Daoy (cell line): ENCODE measurements around the gene ASRGL1. TPM values are rescaled to one million over a fixed set of nuclear protein-coding genes. Genes with fewer than 3 reads are reported as not detected.

Experiments
- DNase-seq: peaks from one replicate; pipeline ENCODE4 v3.0.0-alpha.2; 2015; ENCODE audit warnings: low read depth
- total RNA-seq: library from RNA; depleted of rRNA; stranded (reverse); fragments of >200 nt; shearing (Covaris generic); gene quantifications from 2 replicates; pipeline ENCODE4 v1.2.3, GENCODE V29; 2014

ASRGL1 gene
- total RNA-seq, 1 experiment from 2014 or later = 37.0 TPM

DNA sequence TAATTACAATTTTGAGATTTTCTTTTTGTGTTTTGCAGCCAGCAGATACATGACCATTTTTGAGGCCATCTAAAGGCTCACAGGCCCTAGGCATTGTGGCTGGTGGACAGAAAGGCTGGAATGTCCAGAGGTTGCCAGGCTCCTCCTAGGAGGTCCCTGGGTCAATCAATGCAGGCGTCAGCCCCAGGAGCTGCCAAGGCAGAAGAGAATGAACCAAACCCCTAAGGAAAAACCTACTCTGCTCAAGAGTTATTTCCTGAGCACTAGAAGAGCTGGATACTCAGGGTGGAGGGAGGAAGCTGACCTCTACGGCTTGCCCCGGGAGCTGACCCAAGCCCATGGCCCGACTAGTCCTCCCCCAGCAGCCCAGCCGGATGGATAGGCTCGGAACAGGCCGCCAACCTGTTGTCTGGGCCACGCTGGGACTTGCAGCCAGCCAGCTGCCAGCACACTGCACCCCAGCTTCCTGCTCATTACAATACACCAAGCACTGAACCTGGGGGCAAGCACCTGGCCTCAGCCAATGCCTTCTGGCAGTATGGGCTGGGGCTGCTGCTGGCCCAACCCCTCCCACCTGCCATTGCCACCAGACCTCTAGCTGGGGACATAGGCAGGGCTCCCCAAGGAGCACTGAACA lies 75.9 kb downstream of the ASRGL1 start:
- no peak for DNase-seq

DNA sequence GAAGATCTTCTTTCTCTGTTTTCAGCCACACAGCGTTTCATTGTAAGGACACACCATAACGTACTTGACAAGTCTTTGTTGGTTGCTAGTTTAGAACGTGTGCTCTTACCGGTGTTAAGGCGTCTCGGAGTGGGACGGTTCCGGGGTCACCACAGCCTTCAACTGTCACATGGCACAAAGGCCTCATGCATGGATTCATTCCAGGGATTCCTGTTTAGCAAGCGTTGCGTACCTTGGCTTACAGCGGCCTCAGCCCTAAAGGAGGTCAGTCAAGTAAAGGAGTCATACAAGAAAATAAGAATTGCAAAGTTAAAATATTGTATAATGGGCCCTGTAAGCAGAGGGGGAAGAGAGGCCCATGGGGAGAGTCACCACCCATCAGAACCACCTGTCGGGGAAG lies 79.3 kb downstream of the ASRGL1 start:
- no peak for DNase-seq

DNA sequence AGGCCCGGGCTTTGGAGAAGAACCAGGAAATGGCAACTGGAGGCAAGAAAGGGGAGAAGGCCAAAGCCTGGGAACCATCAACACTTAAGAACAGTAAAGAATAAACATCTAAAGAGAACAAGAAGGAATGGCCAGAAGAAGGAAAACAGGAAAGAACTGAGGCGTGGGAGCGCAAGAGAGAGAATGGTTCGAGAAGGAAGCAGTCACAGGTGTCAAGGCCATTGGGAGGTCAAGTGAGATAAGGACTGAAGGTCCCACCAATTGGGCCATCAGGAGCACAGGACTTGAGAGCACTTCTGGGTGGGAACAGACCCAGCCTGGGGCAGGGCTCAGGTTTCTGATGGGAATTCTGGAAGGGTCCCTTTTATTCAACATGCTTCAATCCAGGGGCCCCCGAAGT lies 80.9 kb downstream of the ASRGL1 start:
- no peak for DNase-seq

DNA sequence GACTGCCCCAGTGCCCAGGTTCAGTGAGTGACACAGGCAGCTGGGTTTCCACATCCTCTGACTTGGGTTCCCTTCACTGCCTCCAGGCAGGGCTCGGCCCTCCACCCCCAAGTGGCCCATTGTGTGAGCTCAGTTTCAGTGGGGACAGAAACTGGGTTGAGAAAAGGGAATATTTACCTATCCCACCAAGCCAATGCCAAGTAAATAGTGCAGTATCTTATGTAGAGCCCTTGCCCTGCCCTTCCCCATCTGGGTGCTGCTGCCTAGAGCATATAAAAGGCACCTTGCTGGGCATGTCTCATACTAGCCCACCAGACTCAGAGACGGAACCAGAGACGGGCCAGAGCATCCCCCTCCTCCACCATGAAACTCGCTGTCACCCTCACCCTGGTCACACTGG lies 81.5 kb downstream of the ASRGL1 start, which contains the start of gene SCGB1A1:
Gene SCGB1A1 (plus strand): TSS at position 301 of the 400 bp plus-strand sequence. CDS start 63 bp downstream, at position 364.
- DNase-seq = no peak

DNA sequence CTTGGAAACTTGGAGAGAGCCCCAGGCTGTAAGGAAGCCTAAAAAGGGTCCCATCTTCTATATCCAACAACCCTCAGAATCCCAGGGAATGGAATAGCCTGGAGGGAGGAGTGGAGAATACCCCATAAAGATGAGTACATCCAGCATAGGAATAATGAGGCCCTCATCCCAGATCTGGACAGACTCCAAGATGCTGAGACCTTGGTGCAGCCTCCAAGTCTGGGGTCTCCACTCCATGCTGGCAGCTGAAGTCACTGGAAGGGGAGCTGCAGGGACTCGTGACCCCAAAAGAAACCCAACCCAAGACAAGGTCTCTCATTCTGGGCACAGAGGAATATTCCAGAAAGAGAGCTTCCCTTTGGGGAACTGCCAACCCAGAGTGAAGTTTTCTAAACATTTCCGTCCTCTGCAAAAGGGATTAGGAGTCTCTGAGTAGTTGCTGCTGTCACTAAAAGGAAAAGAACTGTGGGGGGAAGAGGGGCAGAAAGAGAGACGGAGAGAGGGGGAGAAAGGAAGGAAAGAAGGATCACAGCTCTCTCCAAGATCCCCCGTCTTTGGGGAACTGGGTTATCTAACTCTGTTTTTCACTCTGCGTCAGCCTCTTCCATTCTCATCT lies 82.2 kb downstream of the ASRGL1 start:
- DNase-seq = no peak

DNA sequence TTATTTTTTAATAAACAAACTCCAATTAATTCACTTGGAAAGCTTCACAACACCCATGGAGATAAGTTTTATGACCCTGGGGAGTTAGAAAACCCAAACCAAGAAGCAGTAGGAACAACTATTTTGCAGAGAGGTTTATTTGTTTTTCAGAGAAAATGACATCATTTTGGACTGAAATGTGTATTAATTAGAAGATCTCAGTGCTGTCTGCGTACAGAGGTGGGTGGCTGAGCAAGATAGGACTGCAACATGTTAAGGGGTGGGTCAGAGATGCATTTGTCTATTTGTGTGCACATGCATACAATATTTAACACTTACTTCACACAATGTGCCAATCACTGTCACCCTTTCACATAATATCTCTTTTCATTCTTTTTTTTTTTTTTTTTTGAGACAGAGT lies 82.7 kb downstream of the ASRGL1 start:
- DNase-seq = no peak

DNA sequence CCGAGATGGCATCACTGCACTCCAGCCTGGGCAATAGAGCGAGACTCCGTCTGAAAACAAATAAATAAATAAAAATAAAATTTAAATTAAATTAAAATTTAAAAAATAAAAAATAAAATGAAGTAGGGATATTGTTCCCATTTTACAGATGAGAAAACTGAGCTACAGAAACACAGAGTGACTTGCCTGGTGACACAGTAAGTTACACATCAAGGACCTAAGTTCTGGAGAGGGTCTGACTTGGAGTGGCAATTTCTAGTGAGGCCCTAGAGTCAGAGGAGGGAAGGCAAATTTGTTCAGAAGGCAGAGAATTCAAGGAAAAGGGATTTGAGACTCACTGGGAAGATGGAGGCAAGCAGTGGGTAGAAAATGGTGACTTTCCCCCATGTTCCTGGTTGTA lies 83.6 kb downstream of the ASRGL1 start:
- DNase-seq = no peak

DNA sequence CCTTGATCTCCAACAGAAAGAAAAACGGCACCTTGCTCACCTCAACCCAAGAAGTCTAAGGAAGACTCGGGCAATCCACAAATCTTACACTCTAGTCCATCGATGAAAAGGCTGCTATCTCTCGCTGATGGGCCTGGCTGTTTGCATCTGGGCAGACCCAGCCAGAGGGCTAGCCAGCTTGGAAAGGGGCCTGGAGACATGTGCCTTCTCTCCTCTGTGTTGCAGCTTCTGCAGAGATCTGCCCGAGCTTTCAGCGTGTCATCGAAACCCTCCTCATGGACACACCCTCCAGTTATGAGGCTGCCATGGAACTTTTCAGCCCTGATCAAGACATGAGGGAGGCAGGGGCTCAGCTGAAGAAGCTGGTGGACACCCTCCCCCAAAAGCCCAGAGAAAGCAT lies 84.7 kb downstream of the ASRGL1 start:
- no peak for DNase-seq

DNA sequence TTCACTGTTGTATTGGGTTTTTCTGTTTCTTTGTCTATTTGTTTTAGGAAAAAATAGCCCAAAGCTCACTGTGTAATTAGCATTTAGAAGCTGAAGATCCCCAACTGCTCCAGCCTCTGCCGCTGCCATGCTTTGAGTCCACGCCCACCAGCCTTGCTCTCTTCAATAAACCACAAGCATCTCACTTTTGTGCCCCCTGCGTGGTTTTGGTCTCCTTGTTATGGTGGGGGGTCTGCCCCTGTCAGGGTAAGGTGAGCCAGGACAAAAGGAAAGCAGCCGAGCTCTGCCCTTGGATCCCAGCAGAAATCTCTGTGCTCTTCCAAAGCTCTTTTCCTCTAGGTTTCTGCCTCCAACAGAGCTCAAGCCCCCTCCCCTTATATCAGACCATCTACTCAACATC lies 85.8 kb downstream of the ASRGL1 start:
- no peak for DNase-seq

DNA sequence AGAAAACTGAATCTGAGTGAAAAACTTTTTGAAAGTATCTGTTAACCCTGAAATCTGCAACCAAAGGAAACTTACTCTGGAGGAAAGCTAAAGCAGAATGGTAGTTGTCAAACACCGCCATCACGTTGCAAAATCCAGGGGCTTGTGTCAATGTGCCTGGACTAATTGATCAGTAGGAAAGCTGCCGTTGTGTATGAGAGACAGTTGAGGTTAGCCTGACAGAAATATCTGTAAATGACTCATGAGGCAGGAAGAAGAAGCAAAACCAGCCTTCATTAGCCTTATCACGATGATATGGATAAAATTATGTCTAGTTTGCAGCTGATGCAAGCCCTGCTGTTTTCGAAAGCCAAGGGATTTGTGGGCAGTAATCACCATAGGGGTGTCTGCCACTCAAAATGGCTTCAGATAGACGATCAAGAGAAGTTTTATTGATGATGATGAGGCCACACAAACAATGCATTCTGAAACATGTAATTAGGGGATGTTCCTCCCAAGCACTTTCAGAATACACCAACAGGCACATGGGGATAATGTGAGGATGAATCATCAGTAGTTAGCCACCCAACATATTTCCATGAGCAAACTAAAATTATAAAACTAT lies 90.5 kb downstream of the ASRGL1 start:
- peak; percentile 53 for DNase-seq

DNA sequence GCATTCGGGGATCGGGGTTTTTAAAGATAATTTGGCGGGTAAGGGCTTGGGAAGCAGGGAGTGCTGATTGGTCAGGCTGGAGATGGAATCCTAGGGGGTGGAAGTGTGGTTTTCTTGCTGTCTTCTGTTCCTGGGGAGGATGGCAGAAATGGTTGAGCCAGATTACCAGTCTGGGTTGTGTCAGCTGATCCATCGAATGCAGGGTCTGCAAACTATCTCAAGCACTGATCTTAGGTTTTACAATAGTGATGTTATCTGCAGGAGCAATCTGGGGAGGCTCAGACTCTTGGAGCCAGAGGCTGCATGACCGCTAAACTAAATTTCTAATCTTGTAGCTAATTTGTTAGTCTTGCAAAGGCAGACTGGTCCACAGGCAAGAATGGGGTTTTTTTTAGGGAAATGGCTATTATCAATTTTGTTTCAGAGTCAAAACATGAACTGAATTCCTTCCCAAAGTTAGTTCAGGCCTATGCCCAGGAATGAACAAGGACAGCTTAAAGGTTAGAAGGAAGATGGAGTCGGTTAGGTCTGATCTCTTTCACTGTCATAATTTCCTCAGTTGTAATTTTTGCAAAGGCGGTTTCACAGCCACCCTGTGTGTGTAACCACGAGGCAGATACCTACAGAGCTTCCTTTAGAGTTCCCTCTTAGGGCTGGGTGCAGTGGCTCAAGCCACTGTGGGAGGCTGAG lies 91.8 kb downstream of the ASRGL1 start:
- no peak for DNase-seq

DNA sequence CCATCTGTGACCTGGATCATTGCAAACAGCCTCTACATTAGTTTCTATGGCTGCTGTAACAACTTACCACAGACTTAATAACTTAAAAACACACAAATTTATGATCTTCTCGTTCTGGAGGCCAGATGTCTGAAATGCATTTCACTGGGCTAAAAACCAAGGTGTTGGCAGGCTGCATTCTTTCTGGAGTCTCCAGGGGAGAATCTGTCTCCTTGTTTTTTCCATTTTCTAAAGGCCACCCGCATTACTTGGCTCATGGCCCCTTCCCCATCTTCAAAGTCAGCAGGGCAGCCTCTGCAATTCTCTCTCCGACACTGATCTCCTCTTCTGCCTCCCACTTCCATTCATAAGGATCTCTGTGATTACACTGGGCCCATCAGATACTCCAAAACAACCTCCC lies 93.2 kb downstream of the ASRGL1 start:
- no peak for DNase-seq

DNA sequence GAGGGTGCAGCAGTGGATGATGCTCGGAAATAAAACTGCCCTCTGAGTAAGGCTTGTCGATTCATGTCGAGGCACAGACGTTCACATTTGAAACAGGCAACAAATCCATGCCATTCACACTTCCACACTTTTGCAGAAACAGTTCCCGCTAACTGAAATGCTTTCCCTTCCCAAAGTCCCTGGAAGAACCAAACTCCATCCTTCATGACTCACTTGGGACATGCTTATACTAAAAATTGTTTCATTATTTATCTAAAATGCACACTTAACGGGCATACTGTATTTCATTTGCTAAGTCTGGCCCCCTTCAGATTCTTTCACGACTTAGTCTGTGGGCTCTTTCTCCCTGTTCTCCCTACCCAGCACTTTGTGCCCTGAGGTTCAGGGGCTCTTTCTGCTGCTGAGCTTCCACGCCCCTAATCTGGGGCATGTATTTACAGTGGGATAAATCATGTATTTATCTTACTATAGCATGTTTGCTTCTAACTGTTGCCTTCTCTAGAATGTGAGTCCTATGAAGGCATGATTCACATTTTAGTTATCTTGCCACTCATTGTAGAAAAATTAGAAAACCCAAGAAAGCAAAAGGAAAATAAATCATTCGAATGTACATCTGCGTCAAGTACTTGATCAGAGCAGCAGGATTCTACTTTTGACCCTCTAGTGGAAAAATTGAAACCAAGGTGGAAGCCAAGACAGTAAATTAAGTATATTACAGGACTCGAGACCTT lies 94.1 kb downstream of the ASRGL1 start:
- DNase-seq = peak; percentile 22

DNA sequence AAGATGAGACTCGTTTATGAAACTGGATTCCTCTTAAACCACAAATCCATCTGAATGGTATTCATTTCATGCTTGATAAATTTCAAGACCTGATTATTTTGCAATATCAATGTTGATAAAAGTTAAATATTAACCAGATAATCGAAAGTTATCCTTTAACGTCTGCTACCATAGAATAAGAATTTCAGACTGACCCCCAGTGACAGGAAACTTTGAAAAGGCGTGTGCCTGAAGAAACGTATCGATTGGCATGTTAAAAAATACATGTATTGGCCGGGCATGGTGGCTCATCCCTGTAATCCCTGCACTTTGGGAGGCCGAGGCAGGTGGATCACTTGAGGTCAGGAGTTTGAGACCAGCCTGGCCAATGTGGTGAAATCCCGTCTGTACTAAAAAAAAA lies 95.4 kb downstream of the ASRGL1 start:
- no peak for DNase-seq

DNA sequence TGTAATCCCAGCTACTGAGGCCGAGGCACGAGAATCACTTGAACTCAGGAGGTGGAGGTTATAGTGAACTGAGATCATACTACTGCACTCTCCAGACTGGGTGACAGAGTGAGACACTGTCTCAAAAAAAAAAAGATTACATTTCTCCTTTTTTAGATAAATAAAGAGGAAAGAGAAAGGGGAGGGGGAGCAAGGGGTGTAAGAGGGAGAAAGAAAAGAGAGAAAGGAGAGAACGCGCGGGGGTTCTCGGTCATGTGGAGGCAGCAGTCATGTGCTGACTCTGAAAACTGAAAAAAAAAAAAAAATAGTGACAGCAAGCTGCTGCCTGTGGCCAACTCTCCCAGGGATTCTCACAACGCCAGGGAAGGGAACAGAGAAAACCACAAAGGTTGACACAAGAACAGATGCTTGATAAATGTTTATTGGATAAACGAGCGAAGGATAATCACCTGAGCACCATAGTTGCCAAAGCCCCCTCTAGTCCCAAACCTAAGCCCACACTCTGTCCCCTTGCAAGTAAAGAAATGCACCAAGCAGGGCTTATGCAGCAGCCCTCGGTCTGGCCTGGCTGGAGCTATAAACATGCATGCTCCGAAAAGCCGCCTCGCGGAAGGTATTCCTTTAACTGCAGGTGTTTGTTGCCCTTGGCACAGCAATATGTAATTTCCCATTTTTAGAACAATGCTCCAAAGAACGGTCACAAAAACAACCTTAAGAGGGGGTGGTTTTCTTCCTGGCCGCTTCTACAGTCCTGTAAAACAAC lies 96.1 kb downstream of the ASRGL1 start:
- no peak for DNase-seq

DNA sequence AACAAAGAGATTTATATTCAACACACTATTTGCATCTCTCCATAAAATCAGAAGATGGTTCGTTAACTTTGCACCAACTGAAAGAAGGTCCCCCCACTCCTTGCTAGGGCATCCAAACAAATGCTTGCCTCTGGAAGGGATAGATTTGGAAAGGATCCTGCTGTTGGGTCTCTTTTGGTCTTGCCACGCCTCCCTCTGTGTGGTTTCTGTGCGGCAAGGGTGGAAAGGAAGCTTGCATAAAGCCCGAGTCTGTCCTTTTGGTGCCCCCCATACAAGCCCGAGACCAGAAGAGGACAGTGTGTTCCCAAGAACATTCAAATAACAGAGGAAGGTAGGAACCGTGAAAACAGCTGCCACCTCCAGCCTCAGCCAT lies 96.6 kb downstream of the ASRGL1 start:
- DNase-seq = no peak

DNA sequence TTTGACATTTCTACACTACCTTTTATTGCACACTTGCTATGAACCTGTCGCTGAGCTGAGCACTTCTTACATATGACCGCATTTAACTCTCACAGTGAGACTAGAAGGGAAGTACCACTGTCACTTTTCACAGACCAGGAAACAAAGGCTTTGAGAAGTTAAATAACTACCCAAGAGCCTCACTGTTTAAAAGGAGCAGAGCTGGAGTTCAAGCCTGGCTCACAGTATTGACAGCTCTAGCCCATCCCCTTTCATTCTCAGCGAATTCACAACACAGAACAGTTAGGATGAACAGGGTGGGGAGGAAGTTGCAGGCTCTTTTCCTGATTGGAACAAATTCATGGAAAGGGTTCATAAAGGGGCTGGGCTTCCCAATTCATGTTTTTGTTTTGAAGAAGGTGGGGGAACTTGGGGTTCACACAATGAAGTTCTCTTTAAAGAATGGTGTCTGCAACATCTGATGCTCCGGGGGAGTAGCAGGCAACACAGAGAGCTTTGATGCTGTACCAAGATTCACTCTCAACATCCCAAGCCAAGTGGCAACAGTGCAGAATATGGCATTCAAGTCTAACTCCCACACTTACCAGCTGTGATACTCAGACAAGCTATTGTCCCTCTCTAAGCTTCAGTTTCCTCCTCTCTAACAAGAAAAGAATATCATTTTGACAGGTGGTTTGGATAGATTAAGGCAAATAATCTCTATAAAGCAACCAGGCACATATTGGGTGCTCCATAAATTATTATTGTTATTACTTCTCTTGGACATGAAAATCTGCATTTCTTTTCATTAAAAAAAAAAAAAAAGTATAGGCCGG lies 98.8 kb downstream of the ASRGL1 start:
- no peak for DNase-seq

DNA sequence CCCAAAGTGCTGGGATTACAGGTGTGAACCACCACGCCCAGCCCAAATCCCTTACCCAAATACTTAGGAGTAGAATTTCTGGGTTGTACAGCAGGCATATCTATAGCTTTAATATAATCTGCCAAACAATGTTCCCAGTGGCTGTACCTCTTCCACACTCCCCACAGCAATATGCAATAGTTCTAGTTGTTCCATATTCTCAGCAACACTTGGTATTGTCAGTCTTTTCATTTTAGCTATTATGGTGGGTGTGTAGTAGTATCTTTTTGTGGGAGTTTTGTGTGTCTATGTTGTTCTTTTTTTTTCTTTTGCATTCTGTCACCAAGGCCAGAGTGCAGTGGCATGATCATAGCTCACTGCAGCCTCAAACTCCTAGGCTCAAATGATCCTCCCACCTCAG lies 100.4 kb downstream of the ASRGL1 start:
- DNase-seq = no peak

DNA sequence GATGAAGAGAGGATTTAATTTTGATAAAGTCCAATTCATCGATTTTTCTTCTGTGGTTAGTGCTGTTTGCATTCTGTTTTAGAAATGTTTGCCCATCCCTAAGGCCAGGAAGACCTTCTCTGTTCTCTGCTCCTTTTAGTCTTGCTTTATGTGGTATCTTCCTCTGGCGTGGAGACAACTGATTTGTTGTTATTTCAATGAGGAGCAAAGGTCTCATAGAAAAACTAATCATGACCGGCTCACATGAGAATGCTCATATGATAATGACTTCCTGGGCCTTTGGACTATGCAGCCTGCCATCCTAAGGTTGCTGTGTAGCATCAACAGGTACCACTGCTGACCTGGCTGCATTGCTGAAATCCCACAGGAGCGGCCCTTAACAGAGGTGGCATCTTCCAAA lies 101.4 kb downstream of the ASRGL1 start:
- no peak for DNase-seq

DNA sequence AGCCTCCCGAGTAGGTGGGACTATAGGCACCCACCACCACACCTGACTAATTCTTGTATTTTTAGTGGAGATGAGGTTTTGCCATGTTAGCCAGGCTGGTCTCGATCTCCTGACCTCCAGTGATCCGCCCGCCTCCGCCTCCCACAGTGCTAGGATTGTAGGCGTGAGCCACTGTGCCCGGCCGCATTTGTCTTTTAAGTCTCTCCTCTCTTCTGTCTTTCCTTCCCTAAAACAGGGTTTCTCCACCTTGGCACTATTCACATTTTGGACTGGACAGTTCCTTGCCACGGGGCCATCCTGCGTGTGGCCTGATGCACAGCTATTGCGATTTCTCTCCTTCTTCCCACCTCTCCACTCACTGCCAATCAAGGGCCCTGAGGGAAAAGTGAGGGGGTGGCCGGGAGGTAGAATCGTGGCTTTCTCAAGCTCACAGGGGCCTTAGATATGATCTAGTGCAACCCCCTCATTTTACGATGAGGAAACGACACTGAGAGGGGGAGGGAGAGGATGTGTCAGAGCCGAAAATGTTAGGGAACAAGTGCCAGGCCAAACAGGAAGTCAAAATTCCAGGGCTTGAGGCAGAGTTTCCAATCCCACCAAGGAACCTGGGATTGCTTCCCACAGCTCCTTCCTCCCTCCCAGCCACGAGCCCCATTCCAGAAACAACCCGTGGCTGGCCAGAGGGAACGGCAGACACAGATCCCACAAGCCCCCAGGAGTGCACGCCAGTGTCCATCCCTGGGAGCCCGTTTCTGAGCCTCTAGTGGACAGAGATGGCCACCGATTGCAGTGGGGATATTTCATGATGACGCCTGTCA lies 102.7 kb downstream of the ASRGL1 start:
- DNase-seq = peak; percentile 72
